Endothelial cell of umbilical vein (primary cell): ENCODE measurements around the gene LGALS4. TPM values are rescaled to one million over a fixed set of nuclear protein-coding genes. Genes with fewer than 3 reads are reported as not detected.
A peak's percentile ranks its signal among the peaks of the same experiment; 100 is the strongest.
"Not testable (repeated sequence)": the region's sequence is repeated elsewhere in the genome, so short reads cannot be mapped to it uniquely, and the experiment has no call there.

Experiments
- BruUV-seq: library from RNA; stranded (reverse); fragments of 400-500 nt; replicated peaks from 2 replicates; lab custom pipeline; 2021; lab: Mats Ljungman, UMichigan
- CTCF ChIA-PET: fragments of 300-600, 350-600 bp; sonication (Branson Sonifier 250); formaldehyde crosslinking; loops from one replicate; lab custom pipeline; 2021; ENCODE audit warnings: antibody characterized with exemption, inconsistent platforms; lab: Charles Lee
- POLR2A ChIA-PET: fragments of 300-600, 350-600 bp; sonication (Branson Sonifier 250); formaldehyde crosslinking; loops from one replicate; lab custom pipeline; 2021; ENCODE audit warnings: antibody characterized with exemption, inconsistent platforms; lab: Charles Lee
- DNase-seq: peaks from one replicate; pipeline ENCODE4 v3.0.0-alpha.2; 2011; ENCODE audit warnings: low read depth, low spot score
- FAIRE-seq: peaks from 2 replicates; lab custom pipeline; 2011; peaks lifted over from hg19 to GRCh38; lab: Jason Lieb, UNC
- H2AFZ ChIP-seq: 2 replicates; pipeline ENCODE4 v1.6.0; 2012; ENCODE audit warnings: low read depth, low read length, control low read depth, inconsistent platforms
- H3K27ac ChIP-seq: 2 replicates; pipeline ENCODE4 v1.5.1; 2011; ENCODE audit warnings: low read depth, mild to moderate bottlenecking, control low read depth, low read length, moderate library complexity; ENCODE audit not compliant: insufficient read depth
- H3K27me3 ChIP-seq, 2 experiments: 2 replicates each; pipeline versions ENCODE4 v1.6.0 to v1.6.1; 2011; ENCODE audit warnings: low read length in 2 of 2, mixed read lengths in 1 of 2; ENCODE audit not compliant: control insufficient read depth in 2 of 2, insufficient read depth in 2 of 2
- H3K36me3 ChIP-seq, 2 experiments: 2 replicates in 1 of 2; 3 replicates in 1 of 2; pipeline ENCODE4 v1.5.1; 2011; ENCODE audit warnings: low read length in 2 of 2, mild to moderate bottlenecking in 1 of 2, moderate library complexity in 1 of 2; ENCODE audit not compliant: control insufficient read depth in 2 of 2, insufficient read depth in 2 of 2; ENCODE audit errors: extremely low read depth in 1 of 2
- H3K4me1 ChIP-seq: 3 replicates; pipeline ENCODE4 v1.5.1; 2011; ENCODE audit warnings: mild to moderate bottlenecking, low read length; ENCODE audit not compliant: control insufficient read depth, insufficient read depth; ENCODE audit errors: extremely low read depth
- H3K4me2 ChIP-seq: 2 replicates; pipeline ENCODE4 v1.6.1; 2011; ENCODE audit warnings: low read length, control low read depth, mixed read lengths; ENCODE audit not compliant: insufficient read depth
- H3K4me3 ChIP-seq, 3 experiments: fragments of 200-600 bp in 1 of 3; sonication (generic), shearing (Covaris generic) in 1 of 3; replicated peaks in 1 of 3; 2 replicates each; pipeline ENCODE4 v1.5.1; 2011 to 2016; ENCODE audit warnings: control low read depth in 3 of 3, low read length in 3 of 3, mild to moderate bottlenecking in 2 of 3, inconsistent platforms in 1 of 3, low read depth in 1 of 3, moderate library complexity in 1 of 3; ENCODE audit not compliant: insufficient read depth in 1 of 3
- H3K79me2 ChIP-seq: 2 replicates; pipeline ENCODE4 v1.6.0; 2012; ENCODE audit warnings: low read length, inconsistent platforms; ENCODE audit not compliant: control insufficient read depth, insufficient read depth
- H3K9ac ChIP-seq: replicated peaks from 2 replicates; pipeline ENCODE3; 2011; ENCODE audit warnings: low read length, control low read depth; ENCODE audit not compliant: insufficient read depth; ENCODE audit errors: extremely low read depth
- H3K9me1 ChIP-seq: replicated peaks from 3 replicates; pipeline ENCODE4 v1.6.0; 2011; ENCODE audit warnings: mild to moderate bottlenecking, low read length; ENCODE audit not compliant: control insufficient read depth, insufficient read depth; ENCODE audit errors: extremely low read depth
- H3K9me3 ChIP-seq: replicated peaks from 2 replicates; pipeline ENCODE4 v1.5.1; 2012; ENCODE audit warnings: low read length, inconsistent platforms; ENCODE audit not compliant: control insufficient read depth, insufficient read depth
- H4K20me1 ChIP-seq: replicated peaks from 2 replicates; pipeline ENCODE3; 2011; ENCODE audit warnings: mild to moderate bottlenecking, low read length; ENCODE audit not compliant: control insufficient read depth, insufficient read depth; ENCODE audit errors: extremely low read depth
- EZH2 ChIP-seq: IDR thresholded peaks from 2 replicates; pipeline ENCODE4 v1.6.1; 2012; ENCODE audit warnings: borderline replicate concordance, low read depth, mild to moderate bottlenecking, moderate library complexity, low read length, inconsistent platforms; ENCODE audit not compliant: severe bottlenecking
- GATA2 ChIP-seq: IDR thresholded peaks from 2 replicates; pipeline ENCODE4 v1.7.0; 2011; ENCODE audit warnings: low read depth, mild to moderate bottlenecking, moderate library complexity, mixed read lengths, low read length; ENCODE audit not compliant: insufficient read length, insufficient read depth
- JUN ChIP-seq: IDR thresholded peaks from 2 replicates; pipeline ENCODE4 v1.6.1; 2011; ENCODE audit warnings: borderline replicate concordance, low read depth; ENCODE audit not compliant: insufficient read length, insufficient read depth
- POLR2AphosphoS5 ChIP-seq: IDR thresholded peaks from 2 replicates; pipeline ENCODE4 v1.6.1; 2012; ENCODE audit warnings: low read depth, mild to moderate bottlenecking, control low read depth, low read length, moderate library complexity; ENCODE audit not compliant: insufficient read depth
- dilution Hi-C: fragments of 300-500 bp; cut with MboI; formaldehyde crosslinking; loops from one replicate; pipeline ENCODE4 v1.15.0; 2019; ENCODE audit warnings: low sequenced_read_pairs; ENCODE audit not compliant: extremely low pct_ligation_motif_present
- intact Hi-C: fragments of 100-400 bp; cut with micrococcal nuclease; formaldehyde crosslinking; loops from one replicate; pipeline ENCODE4 v1.10.0; 2022
- polyA plus RNA-seq, 4 experiments: library from polyadenylated mRNA; depleted of rRNA in 3 of 4; stranded (reverse) in 3 of 4; unstranded in 1 of 4; fragments of >200 nt; gene quantifications; 2 replicates each; pipeline versions ENCODE4 v1.2.1 to v1.2.3, GENCODE V29; 2011 to 2012; ENCODE audit warnings: missing spikeins in 1 of 4
- total RNA-seq: library from RNA; stranded (reverse); gene quantifications from 2 replicates; pipeline ENCODE4 v1.2.3, GENCODE V29; 2021

LGALS4 gene
- total and polyA plus RNA-seq, 2 donors (not counting 3 experiments of a cell fraction or from before 2014, with no cell fraction given) = 0.19 TPM; not detected in 1

GRCh38 chr19:38790507-38791403 is 22.0 kb downstream of the LGALS4 start:
- H3K9me3 ChIP-seq, CTCF ChIA-PET, H3K79me2 ChIP-seq, dilution Hi-C loops, H3K9me1 ChIP-seq, H3K27ac ChIP-seq, H3K9ac ChIP-seq, DNase-seq, H3K4me2 ChIP-seq, H3K27me3 ChIP-seq, FAIRE-seq, H3K4me1 ChIP-seq, POLR2A ChIA-PET, H3K4me3 ChIP-seq, H3K36me3 ChIP-seq, H4K20me1 ChIP-seq, H2AFZ ChIP-seq: not testable (repeated sequence)
- BruUV-seq = TSS peak; percentile 62
- intact Hi-C loops = loop anchor here (5.0 kb wide), 1 partner anchor 42 kb away; the partner anchor contains the start of gene ECH1

- Histone ChIP-seq H3K27ac (no peak within 1 kb of the TSS), H3K4me2 (no peak within 1 kb of the TSS), H3K27me3 (no peaks in the 10 kb centered on the region), H3K9ac (no peak within 1 kb of the TSS), H2AFZ (no peak within 1 kb of the TSS), H3K79me2 (no peaks in the 10 kb centered on the region), H3K9me3 (no peaks in the 10 kb centered on the region), H3K4me1 (peaks cover 9% of the 10 kb centered on the region), H3K9me1 (no peaks in the 10 kb centered on the region), H4K20me1 (no peaks in the 10 kb centered on the region), H3K4me3 (no peak within 1 kb of the TSS), H3K36me3 (no peaks in the 10 kb centered on the region)
- DNase-seq (no peak), FAIRE-seq (no peak)
- ChIA-PET CTCF (no interaction called here), POLR2A (no interaction called here)
- intact Hi-C loops = no loop called here
- TF ChIP-seq JUN (no peak), POLR2AphosphoS5 (no peak), EZH2 (no peak), GATA2 (no peak)
- dilution Hi-C loops = no loop called here
- no TSS peak for BruUV-seq
These were observed 24.1 kb downstream of the LGALS4 start, which contains the start of gene LGALS7B for GRCh38 chr19:38788478-38789243. Gene LGALS7B (plus strand): TSS chr19:38789200. CDS start chr19:38789227, 27 bp downstream.
